Right lobe of liver (tissue), 4 donors: ENCODE measurements around the gene GTSE1.

Source experiments
- CTCF ChIP-seq, 4 donors: fragments of 200-600 bp in 3 of 4; fragments of 450-650 bp in 1 of 4; IDR thresholded peaks; one replicate each; pipeline versions ENCODE4 v1.5.1 to v1.8.0; 2016 to 2022; ENCODE audit warnings: antibody characterized with exemption in 4 of 4, mild to moderate bottlenecking in 2 of 4
- POLR2A ChIP-seq: fragments of 450-650 bp; IDR thresholded peaks from one replicate; pipeline ENCODE4 v1.6.1; 2017; ENCODE audit warnings: antibody characterized with exemption, mild to moderate bottlenecking
- donor health status: DM: no; HTN: no; CAD: no.
- donor health status: DM: no; HTN: no; CAD: no.
- donor health status: DM: no; HTN: yes; CAD: no.

DNA sequence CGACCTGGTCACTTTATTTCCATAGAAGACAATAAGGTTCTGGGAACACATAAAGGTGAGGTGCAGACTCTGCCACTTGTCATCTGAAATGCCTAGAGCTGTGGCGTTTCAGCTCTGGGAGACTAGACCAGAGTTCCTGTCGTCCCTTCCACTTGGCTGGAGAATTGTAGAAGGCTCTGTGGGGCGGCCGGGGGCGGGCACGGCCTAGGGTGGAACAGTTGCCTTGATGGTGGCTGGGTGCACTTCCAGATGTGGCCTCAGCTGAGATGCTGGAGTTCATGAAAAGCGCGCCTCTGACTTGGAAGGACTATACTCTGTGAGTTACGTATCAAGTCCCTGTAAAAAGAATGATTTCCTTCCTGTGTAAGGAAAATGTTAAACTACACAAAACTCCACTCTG is 55.6 kb downstream of the GTSE1 start:
- TF ChIP-seq CTCF (IDR thresholded peaks at IDR 0.05) (no peak), POLR2A (no peak)
